Brain microvascular endothelial cell (primary cell): ENCODE results near the gene RALGAPA2.

Experiments used
- DNase-seq: peaks from one replicate; pipeline ENCODE4 v3.0.0-alpha.2; 2020
- H3K27ac ChIP-seq: fragments of 250-450 bp; sonication (Bioruptor Pico); 2 replicates; pipeline ENCODE4 v1.5.1; 2020; ENCODE audit warnings: mild to moderate bottlenecking, moderate library complexity
- H3K27me3 ChIP-seq: fragments of 250-450 bp; sonication (Bioruptor Pico); replicated peaks from 2 replicates; pipeline ENCODE4 v1.5.1; 2020; ENCODE audit warnings: mild to moderate bottlenecking
- H3K36me3 ChIP-seq: fragments of 250-450 bp; sonication (Bioruptor Pico); replicated peaks from 2 replicates; pipeline ENCODE4 v1.5.1; 2020; ENCODE audit warnings: mild to moderate bottlenecking
- H3K4me3 ChIP-seq: 2 replicates; pipeline ENCODE4 v1.5.1; 2011; ENCODE audit warnings: low read depth, mild to moderate bottlenecking, control low read depth, low read length, moderate library complexity
- CTCF ChIP-seq: IDR thresholded peaks from 2 replicates; pipeline ENCODE4 v1.5.1; 2011; ENCODE audit warnings: low read depth, mild to moderate bottlenecking, moderate library complexity, low read length, control low read depth, inconsistent platforms; ENCODE audit errors: missing control alignments
- in situ Hi-C: cut with HindIII; loops from 2 replicates; pipeline ENCODE4 v1.10.0; 2017; ENCODE audit warnings: low sequenced_read_pairs, low pct_ligation_motif_present

Gene RALGAPA2

GRCh38 chr20:20368418-20369249 lies 343.8 kb downstream of the RALGAPA2 start:
- no peak for DNase-seq
- Histone ChIP-seq H3K27ac (no peak overlapping the region), H3K36me3 (no peaks in the 10 kb centered on the region), H3K4me3 (no peak overlapping the region), H3K27me3 (peaks cover 83% of the 10 kb centered on the region)
- in situ Hi-C loops, result no loop called here
- no peak for TF ChIP-seq CTCF

- Histone ChIP-seq H3K4me3 (no peak within 1 kb of the TSS), H3K27ac (no peak within 1 kb of the TSS), H3K36me3 (no peaks in the 10 kb centered on the region), H3K27me3 (peaks cover 82% of the 10 kb centered on the region)
- in situ Hi-C loops, result no loop called here
- no peak for DNase-seq
- no peak for TF ChIP-seq CTCF
Measured at GRCh38 chr20:20367575-20368417, 344.6 kb downstream of the RALGAPA2 start, which contains the start of gene INSM1. Gene INSM1, plus strand, starts transcription at chr20:20368104. Its CDS starts 164 bp downstream, at chr20:20368268.

GRCh38 chr20:20366876-20367574 lies 345.4 kb downstream of the RALGAPA2 start:
- Histone ChIP-seq H3K4me3 (no peak overlapping the region), H3K27ac (no peak overlapping the region), H3K27me3 (peaks cover 82% of the 10 kb centered on the region), H3K36me3 (no peaks in the 10 kb centered on the region)
- no peak for TF ChIP-seq CTCF
- in situ Hi-C loops, result no loop called here
- no peak for DNase-seq

GRCh38 chr20:20366551-20366875 lies 345.9 kb downstream of the RALGAPA2 start:
- in situ Hi-C loops, result no loop called here
- no peak overlapping the region for H3K27ac ChIP-seq
- H3K4me3 ChIP-seq, result no peak overlapping the region
- no peaks in the 10 kb centered on the region for H3K36me3 ChIP-seq
- no peak for DNase-seq
- no peak for TF ChIP-seq CTCF
- peaks cover 83% of the 10 kb centered on the region for H3K27me3 ChIP-seq

GRCh38 chr20:20365480-20366161 lies 346.8 kb downstream of the RALGAPA2 start:
- Histone ChIP-seq H3K27me3 (peaks cover 83% of the 10 kb centered on the region), H3K36me3 (no peaks in the 10 kb centered on the region), H3K27ac (no peak overlapping the region), H3K4me3 (no peak overlapping the region)
- TF ChIP-seq CTCF, result no peak
- in situ Hi-C loops, result no loop called here
- no peak for DNase-seq
